ENCODE measurements around the gene ABHD16A. TPM values are rescaled to one million over a fixed set of nuclear protein-coding genes. Genes with fewer than 3 reads are reported as not detected.

Gene ABHD16A
- polyA plus RNA-seq, 6 donors from 2014 or later, result 27.3 to 45.3 (median 33.4) TPM

- Mint-ChIP-seq H3K4me1 (peaks cover 66 to 77% (median 71%) of the 10 kb centered on the region in 3 donors), H3K27me3 (no peaks in the 10 kb centered on the region), H3K9me3 (no peaks in the 10 kb centered on the region), H3K4me3 (peak overlapping the region; percentile 94 to 99 (median 99)), H3K27ac (peak overlapping the region; percentile 94 to 100 (median 98)), H3K36me3 (peaks cover 9 to 21% of the 10 kb centered on the region in 2 donors)
- no peak for ATAC-seq (ENCODE audit: low read depth in 2 of 2)
- peak; percentile 25 for DNase-seq
Observed at GRCh38 chr6:31737315-31737990, 34.3 kb upstream of the ABHD16A start.

GRCh38 chr6:31736768-31737314 lies 33.7 kb upstream of the ABHD16A start:
- peak overlapping the region; percentile 94 to 99 (median 99) for H3K4me3 Mint-ChIP-seq
- H3K27ac Mint-ChIP-seq, result peak overlapping the region; percentile 94 to 100 (median 98)
- H3K27me3 Mint-ChIP-seq, result no peaks in the 10 kb centered on the region
- H3K9me3 Mint-ChIP-seq, result no peaks in the 10 kb centered on the region
- H3K36me3 Mint-ChIP-seq, result peaks cover 9 to 21% of the 10 kb centered on the region in 2 donors
- no peak for ATAC-seq (ENCODE audit: low read depth in 2 of 2)
- peaks cover 66 to 77% (median 71%) of the 10 kb centered on the region in 3 donors for H3K4me1 Mint-ChIP-seq
- no peak for DNase-seq

GRCh38 chr6:31736021-31736767 lies 33.1 kb upstream of the ABHD16A start, which contains the start of gene CLIC1:
Gene CLIC1, minus strand, starts transcription at chr6:31736530. Its CDS starts 230 bp downstream, at chr6:31736300.
- Mint-ChIP-seq H3K9me3 (no peaks in the 10 kb centered on the region), H3K27ac (peak within 1 kb of the TSS; percentile 94 to 100 (median 98)), H3K36me3 (peaks cover 9 to 21% of the 10 kb centered on the region in 2 donors), H3K4me3 (peak within 1 kb of the TSS; percentile 94 to 99 (median 99)), H3K4me1 (peaks cover 66 to 76% (median 71%) of the 10 kb centered on the region in 3 donors), H3K27me3 (no peaks in the 10 kb centered on the region)
- ATAC-seq (ENCODE audit: low read depth in 2 of 2) (peak; percentile 30 to 34), DNase-seq (peak; percentile 74)

GRCh38 chr6:31734821-31735406 lies 31.8 kb upstream of the ABHD16A start:
- Mint-ChIP-seq H3K4me1 (peaks cover 65 to 73% (median 73%) of the 10 kb centered on the region in 3 donors), H3K4me3 (peak overlapping the region; percentile 94 to 99 (median 99)), H3K27ac (peak overlapping the region; percentile 93 to 99 (median 97)), H3K9me3 (no peaks in the 10 kb centered on the region), H3K36me3 (peaks cover 9 to 21% of the 10 kb centered on the region in 2 donors), H3K27me3 (no peaks in the 10 kb centered on the region)
- ATAC-seq (ENCODE audit: low read depth in 2 of 2) (no peak), DNase-seq (peak; percentile 32)

- no peak for ATAC-seq (ENCODE audit: low read depth in 2 of 2)
- H3K27me3 Mint-ChIP-seq, result no peaks in the 10 kb centered on the region
- peak overlapping the region; percentile 83 to 99 (median 95) for H3K27ac Mint-ChIP-seq
- H3K9me3 Mint-ChIP-seq, result no peaks in the 10 kb centered on the region
- peaks cover 61 to 69% (median 69%) of the 10 kb centered on the region in 3 donors for H3K4me1 Mint-ChIP-seq
- H3K36me3 Mint-ChIP-seq, result peaks cover 9 to 25% of the 10 kb centered on the region in 2 donors
- H3K4me3 Mint-ChIP-seq, result peak overlapping the region; percentile 94 to 99 (median 99)
- no peak for DNase-seq
Observed at GRCh38 chr6:31734247-31734820, 31.2 kb upstream of the ABHD16A start.

GRCh38 chr6:31733734-31734133 lies 30.6 kb upstream of the ABHD16A start:
- Mint-ChIP-seq H3K27me3 (no peaks in the 10 kb centered on the region), H3K27ac (peak overlapping the region in 3 of 6 donors; percentile 73 to 99 (median 94)), H3K4me1 (peaks cover 61 to 69% (median 69%) of the 10 kb centered on the region in 3 donors), H3K4me3 (peak overlapping the region; percentile 94 to 99 (median 99)), H3K9me3 (no peaks in the 10 kb centered on the region), H3K36me3 (peaks cover 9 to 27% of the 10 kb centered on the region in 2 donors)
- DNase-seq, result no peak
- no peak for ATAC-seq (ENCODE audit: low read depth in 2 of 2)

GRCh38 chr6:31732029-31732428 lies 28.9 kb upstream of the ABHD16A start:
- Mint-ChIP-seq H3K27me3 (no peaks in the 10 kb centered on the region), H3K4me3 (peak overlapping the region in 4 of 8 donors; percentile 20 to 91 (median 56)), H3K4me1 (peaks cover 58 to 67% (median 67%) of the 10 kb centered on the region in 3 donors), H3K36me3 (peaks cover 9 to 31% of the 10 kb centered on the region in 2 donors), H3K9me3 (no peaks in the 10 kb centered on the region), H3K27ac (peak overlapping the region in 2 of 6 donors; percentile 30 to 39)
- ATAC-seq (ENCODE audit: low read depth in 2 of 2) (no peak), DNase-seq (no peak)

GRCh38 chr6:31730631-31731086 lies 27.5 kb upstream of the ABHD16A start:
- H3K4me3 Mint-ChIP-seq, result peak overlapping the region; percentile 91 to 100 (median 98)
- DNase-seq, result no peak
- H3K4me1 Mint-ChIP-seq, result peaks cover 59 to 73% (median 72%) of the 10 kb centered on the region in 3 donors
- no peaks in the 10 kb centered on the region for H3K27me3 Mint-ChIP-seq
- H3K9me3 Mint-ChIP-seq, result no peaks in the 10 kb centered on the region
- H3K27ac Mint-ChIP-seq, result peak overlapping the region; percentile 86 to 98 (median 94)
- peaks cover 13 to 41% of the 10 kb centered on the region in 2 donors for H3K36me3 Mint-ChIP-seq
- no peak for ATAC-seq (ENCODE audit: low read depth in 2 of 2)

- Mint-ChIP-seq H3K9me3 (no peaks in the 10 kb centered on the region), H3K4me3 (peak overlapping the region; percentile 91 to 100 (median 98)), H3K36me3 (peaks cover 15 to 40% of the 10 kb centered on the region in 2 donors), H3K4me1 (peaks cover 57 to 75% (median 74%) of the 10 kb centered on the region in 3 donors), H3K27me3 (no peaks in the 10 kb centered on the region), H3K27ac (peak overlapping the region; percentile 86 to 98 (median 94))
- DNase-seq (peak; percentile 79), ATAC-seq (ENCODE audit: low read depth in 2 of 2) (peak; percentile 50 to 53)
Observed at GRCh38 chr6:31729979-31730630, 27.0 kb upstream of the ABHD16A start.

- ATAC-seq (ENCODE audit: low read depth in 2 of 2) (peak; percentile 54 to 59), DNase-seq (peak; percentile 82)
- Mint-ChIP-seq H3K9me3 (no peaks in the 10 kb centered on the region), H3K27me3 (no peaks in the 10 kb centered on the region), H3K36me3 (peaks cover 15 to 36% of the 10 kb centered on the region in 2 donors), H3K4me1 (peaks cover 53 to 74% (median 73%) of the 10 kb centered on the region in 3 donors), H3K4me3 (peak overlapping the region; percentile 91 to 100 (median 98)), H3K27ac (peak overlapping the region; percentile 86 to 99 (median 98))
Observed at GRCh38 chr6:31729515-31729978, 26.4 kb upstream of the ABHD16A start.

- peaks cover 51 to 74% (median 73%) of the 10 kb centered on the region in 3 donors for H3K4me1 Mint-ChIP-seq
- H3K4me3 Mint-ChIP-seq, result peak within 1 kb of the TSS; percentile 91 to 100 (median 98)
- no peak for DNase-seq
- no peaks in the 10 kb centered on the region for H3K9me3 Mint-ChIP-seq
- no peaks in the 10 kb centered on the region for H3K27me3 Mint-ChIP-seq
- peaks cover 15 to 36% of the 10 kb centered on the region in 2 donors for H3K36me3 Mint-ChIP-seq
- H3K27ac Mint-ChIP-seq, result peak within 1 kb of the TSS; percentile 86 to 99 (median 98)
- ATAC-seq (ENCODE audit: low read depth in 2 of 2), result peak; percentile 1 to 4
Observed at GRCh38 chr6:31728767-31729514, 25.8 kb upstream of the ABHD16A start, which contains the start of gene DDAH2. Gene DDAH2, minus strand, starts transcription at chr6:31729299. Its CDS starts 138 bp downstream, at chr6:31729161.
